B cell (primary cell): ENCODE measurements around the gene ONECUT3. TPM values are rescaled to one million over a fixed set of nuclear protein-coding genes. Genes with fewer than 3 reads are reported as not detected.

Experiments used
- ATAC-seq: fragments of 200-7000 bp; cut with Tn5 transposase; one replicate; pipeline ENCODE4 v1.10.0; 2021; ENCODE audit warnings: low read depth, mild to moderate bottlenecking, moderate number of reproducible peaks, moderate library complexity
- CTCF ChIA-PET: fragments of 350-600 bp; sonication (Branson Sonifier 250); formaldehyde crosslinking; loops from one replicate; lab custom pipeline; 2021; ENCODE audit warnings: antibody characterized with exemption, inconsistent platforms; lab: Charles Lee
- POLR2A ChIA-PET: fragments of 350-600 bp; sonication (Branson Sonifier 250); formaldehyde crosslinking; loops from one replicate; lab custom pipeline; 2021; ENCODE audit warnings: antibody characterized with exemption; lab: Charles Lee
- DNase-seq: peaks from one replicate; pipeline ENCODE4 v3.0.0; 2013
- H2AFZ ChIP-seq: 2 replicates; pipeline ENCODE4 v1.6.1; 2012; ENCODE audit warnings: mild to moderate bottlenecking, low read depth, low read length; ENCODE audit not compliant: insufficient read depth, poor library complexity, severe bottlenecking
- H3K27ac ChIP-seq, 2 donors: 1 replicate in 1 of 2; 2 replicates in 1 of 2; pipeline ENCODE4 v1.5.1; 2012 to 2013; ENCODE audit warnings: low read length in 2 of 2, mild to moderate bottlenecking in 2 of 2, moderate library complexity in 1 of 2
- H3K27me3 ChIP-seq, 4 experiments: fragments of 200-600 bp in 1 of 4; sonication (generic) in 1 of 4; replicated peaks in 1 of 4; 1 replicate in 2 of 4; 2 replicates in 2 of 4; pipeline versions ENCODE4 v1.6.1 to v1.7.0; 2013 to 2016; ENCODE audit warnings: low read length in 3 of 4, mild to moderate bottlenecking in 2 of 4, mixed read lengths in 1 of 4, moderate library complexity in 1 of 4; ENCODE audit not compliant: insufficient read depth in 4 of 4, control insufficient read depth in 3 of 4; ENCODE audit errors: control extremely low read depth in 1 of 4
- H3K36me3 ChIP-seq, 2 experiments: replicated peaks in 1 of 2; 1 replicate in 1 of 2; 2 replicates in 1 of 2; pipeline versions ENCODE4 v1.6.1 to v1.7.1; 2013; ENCODE audit warnings: low read length in 1 of 2; ENCODE audit not compliant: insufficient read depth in 2 of 2, control insufficient read depth in 1 of 2; ENCODE audit errors: control extremely low read depth in 1 of 2, extremely low read depth in 1 of 2
- H3K4me1 ChIP-seq, 2 donors: fragments of 200-600 bp in 1 of 2; sonication (generic) in 1 of 2; 1 replicate in 1 of 2; 2 replicates in 1 of 2; pipeline versions ENCODE4 v1.5.1 to v1.6.1; 2013 to 2017; ENCODE audit warnings: low read length in 2 of 2; ENCODE audit not compliant: control insufficient read depth in 2 of 2, insufficient read depth in 2 of 2
- H3K4me2 ChIP-seq: replicated peaks from 2 replicates; pipeline ENCODE3; 2012; ENCODE audit warnings: mild to moderate bottlenecking, low read depth, low read length; ENCODE audit not compliant: poor library complexity, severe bottlenecking
- H3K4me3 ChIP-seq, 5 experiments: fragments of 200-600 bp in 1 of 5; sonication (generic) in 1 of 5; 1 replicate in 3 of 5; 2 replicates in 2 of 5; pipeline versions ENCODE4 v1.5.1 to v1.7.0; 2011 to 2016; ENCODE audit warnings: low read length in 4 of 5, mild to moderate bottlenecking in 4 of 5, low read depth in 2 of 5, control low read depth in 1 of 5, moderate library complexity in 1 of 5; ENCODE audit not compliant: insufficient read depth in 1 of 5; ENCODE audit errors: control extremely low read depth in 1 of 5, extremely low read depth in 1 of 5
- H3K79me2 ChIP-seq: fragments of 200-600 bp; sonication (generic); one replicate; pipeline ENCODE4 v1.6.0; 2016; ENCODE audit warnings: low read length; ENCODE audit not compliant: control insufficient read depth, insufficient read depth
- H3K9ac ChIP-seq: fragments of 200-600 bp; sonication (generic); 2 replicates; pipeline ENCODE4 v1.6.1; 2017; ENCODE audit warnings: mild to moderate bottlenecking, low read length, moderate library complexity
- H3K9me3 ChIP-seq, 3 donors: one replicate each; pipeline versions ENCODE4 v1.6.1 to v1.7.1; 2013; ENCODE audit warnings: low read length in 2 of 3; ENCODE audit not compliant: control insufficient read depth in 2 of 3, insufficient read depth in 1 of 3; ENCODE audit errors: control extremely low read depth in 1 of 3
- H4K20me1 ChIP-seq: 2 replicates; pipeline ENCODE4 v1.6.0; 2012; ENCODE audit warnings: mild to moderate bottlenecking, low read length; ENCODE audit not compliant: insufficient read depth, control insufficient read depth, poor library complexity, severe bottlenecking
- H3K27ac Mint-ChIP-seq: one replicate; pipeline ENCODE4 v1.8.0; 2021; ENCODE audit warnings: mixed read lengths
- H3K27me3 Mint-ChIP-seq: one replicate; pipeline ENCODE4 v1.8.0; 2021; ENCODE audit warnings: mixed read lengths
- H3K4me1 Mint-ChIP-seq: one replicate; pipeline ENCODE4 v1.8.0; 2021; ENCODE audit warnings: mixed read lengths
- H3K4me3 Mint-ChIP-seq: one replicate; pipeline ENCODE4 v1.8.0; 2021; ENCODE audit warnings: mixed read lengths
- H3K9me3 Mint-ChIP-seq: one replicate; pipeline ENCODE4 v1.8.0; 2022; ENCODE audit warnings: mixed read lengths; ENCODE audit not compliant: insufficient read depth
- CTCF ChIP-seq: fragments of 200-600 bp; IDR thresholded peaks from one replicate; pipeline ENCODE4 v1.8.0; 2022; ENCODE audit warnings: antibody characterized with exemption, mild to moderate bottlenecking
- EZH2 ChIP-seq: IDR thresholded peaks from 2 replicates; pipeline ENCODE4 v1.6.1; 2012; ENCODE audit warnings: borderline replicate concordance, low read depth, mild to moderate bottlenecking, moderate library complexity, low read length; ENCODE audit not compliant: insufficient read depth, poor library complexity, severe bottlenecking
- WGBS: methylation state at CpG from one replicate; pipeline ENCODE4 v1.1.5; 2013; ENCODE audit warnings: missing lambda C conversion rate; ENCODE audit not compliant: insufficient coverage; 5-methylcytosine and 5-hydroxymethylcytosine counted together
- intact Hi-C: fragments of 100-400 bp; cut with micrococcal nuclease; formaldehyde crosslinking; loops from one replicate; pipeline ENCODE4 v1.10.0; 2022
- polyA plus RNA-seq: library from polyadenylated mRNA; depleted of rRNA; stranded (reverse); fragments of >200 nt; gene quantifications from 2 replicates; pipeline ENCODE4 v1.2.3, GENCODE V29; 2012
- total RNA-seq, 2 donors: library from RNA; stranded (reverse); fragments of 120-200 nt in 1 of 2; gene quantifications; 1 replicate in 1 of 2; 2 replicates in 1 of 2; pipeline versions ENCODE4 v1.2.3 to v1.2.4, GENCODE V29; 2013 to 2022

The ONECUT3 gene
- total and polyA plus RNA-seq, 2 donors (not counting 1 experiment from before 2014, with no cell fraction given), result not detected

- ChIA-PET POLR2A (no interaction called here), CTCF (no interaction called here)
- peaks cover 56% of the 10 kb centered on the region for H3K27me3 Mint-ChIP-seq
- H3K4me3 Mint-ChIP-seq, result peak overlapping the region; percentile 49
- Histone ChIP-seq H3K27ac (no peak overlapping the region), H3K79me2 (no peaks in the 10 kb centered on the region), H3K9ac (peak overlapping the region; percentile 26), H3K4me3 (peak overlapping the region in 3 of 5 experiments; percentile 23 to 36 (median 26)), H3K4me1 (peaks cover 11 to 12% of the 10 kb centered on the region in 2 donors), H3K9me3 (peaks cover 0 to 23% (median 0%) of the 10 kb centered on the region in 3 donors), H3K4me2 (peak overlapping the region; percentile 72), H3K36me3 (no peaks in the 10 kb centered on the region), H4K20me1 (no peaks in the 10 kb centered on the region), H3K27me3 (peaks cover 0 to 61% (median 16%) of the 10 kb centered on the region in 4 experiments), H2AFZ (peak overlapping the region; percentile 33)
- H3K27ac Mint-ChIP-seq, result no peak overlapping the region
- ATAC-seq (peak; percentile 53), DNase-seq (peak; percentile 52)
- no peaks in the 10 kb centered on the region for H3K9me3 Mint-ChIP-seq
- intact Hi-C loops, result no loop called here
- WGBS, result 11% methylated on average over 87 of the region's 90 CpGs
- peaks cover 3% of the 10 kb centered on the region for H3K4me1 Mint-ChIP-seq
- TF ChIP-seq EZH2 (no peak), CTCF (no peak)
Measured at GRCh38 chr19:1725100-1726064, 27.9 kb upstream of the ONECUT3 start.
